Measurements from ENCODE around the gene CTBP2.

CTBP2 gene

DNA sequence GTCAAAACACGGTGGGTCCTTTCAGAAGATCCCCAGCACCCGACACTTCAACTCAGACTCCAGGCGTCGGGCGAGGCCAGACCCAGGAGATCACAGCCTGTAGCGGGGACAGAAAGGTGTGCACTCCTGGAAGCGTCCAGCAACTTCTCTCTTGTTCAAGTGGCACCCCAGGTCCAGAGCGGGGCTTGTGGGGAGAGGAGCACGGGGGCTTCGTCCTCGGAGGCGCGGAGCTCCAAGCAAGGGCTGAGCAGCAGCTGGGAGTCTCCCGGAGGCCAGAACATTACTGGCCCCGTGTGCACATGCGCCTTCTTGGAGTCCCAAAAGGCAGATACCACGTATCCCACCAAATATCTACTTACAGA is 163.5 kb downstream of the CTBP2 start:
- no peaks in the 10 kb centered on the region for H3K27me3 ChIP-seq (ENCODE audit: control insufficient read depth, low read length)
- H3K9me3 ChIP-seq (ENCODE audit: control insufficient read depth, insufficient read depth, low read length), result no peaks in the 10 kb centered on the region
- H3K4me1 ChIP-seq (ENCODE audit: control insufficient read depth, low read length), result no peaks in the 10 kb centered on the region
- H3K9me2 ChIP-seq (replicated peaks; ENCODE audit: control insufficient read depth, low read length), result no peaks in the 10 kb centered on the region
- no peaks in the 10 kb centered on the region for H4K20me1 ChIP-seq (ENCODE audit: control insufficient read depth, insufficient read depth, low read depth, low read length)
- H3K27ac ChIP-seq (ENCODE audit: low read depth, low read length), result no peak overlapping the region
- H3K79me2 ChIP-seq (ENCODE audit: control insufficient read depth, low read length), result no peaks in the 10 kb centered on the region
- peaks cover 5% of the 10 kb centered on the region; the same call in 1 of the 2 replicates for H3K36me3 ChIP-seq (ENCODE audit: control insufficient read depth, low read length)
- H3K4me3 ChIP-seq (ENCODE audit: low read length), result no peak overlapping the region
- no peaks in the 10 kb centered on the region for H3F3A ChIP-seq (ENCODE audit: control insufficient read depth, insufficient read depth)
- TF ChIP-seq EZH2phosphoT487 (IDR thresholded peaks at IDR 0.05; ENCODE audit: borderline replicate concordance, low read length), result no peak
- TF ChIP-seq, protein P1, sequence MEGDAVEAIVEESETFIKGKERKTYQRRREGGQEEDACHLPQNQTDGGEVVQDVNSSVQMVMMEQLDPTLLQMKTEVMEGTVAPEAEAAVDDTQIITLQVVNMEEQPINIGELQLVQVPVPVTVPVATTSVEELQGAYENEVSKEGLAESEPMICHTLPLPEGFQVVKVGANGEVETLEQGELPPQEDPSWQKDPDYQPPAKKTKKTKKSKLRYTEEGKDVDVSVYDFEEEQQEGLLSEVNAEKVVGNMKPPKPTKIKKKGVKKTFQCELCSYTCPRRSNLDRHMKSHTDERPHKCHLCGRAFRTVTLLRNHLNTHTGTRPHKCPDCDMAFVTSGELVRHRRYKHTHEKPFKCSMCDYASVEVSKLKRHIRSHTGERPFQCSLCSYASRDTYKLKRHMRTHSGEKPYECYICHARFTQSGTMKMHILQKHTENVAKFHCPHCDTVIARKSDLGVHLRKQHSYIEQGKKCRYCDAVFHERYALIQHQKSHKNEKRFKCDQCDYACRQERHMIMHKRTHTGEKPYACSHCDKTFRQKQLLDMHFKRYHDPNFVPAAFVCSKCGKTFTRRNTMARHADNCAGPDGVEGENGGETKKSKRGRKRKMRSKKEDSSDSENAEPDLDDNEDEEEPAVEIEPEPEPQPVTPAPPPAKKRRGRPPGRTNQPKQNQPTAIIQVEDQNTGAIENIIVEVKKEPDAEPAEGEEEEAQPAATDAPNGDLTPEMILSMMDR (IDR thresholded peaks at IDR 0.05; ENCODE audit: low read depth, low read length, poor library complexity, severe bottlenecking), result no peak
- H3K4me2 ChIP-seq (ENCODE audit: low read length), result no peak overlapping the region

DNA sequence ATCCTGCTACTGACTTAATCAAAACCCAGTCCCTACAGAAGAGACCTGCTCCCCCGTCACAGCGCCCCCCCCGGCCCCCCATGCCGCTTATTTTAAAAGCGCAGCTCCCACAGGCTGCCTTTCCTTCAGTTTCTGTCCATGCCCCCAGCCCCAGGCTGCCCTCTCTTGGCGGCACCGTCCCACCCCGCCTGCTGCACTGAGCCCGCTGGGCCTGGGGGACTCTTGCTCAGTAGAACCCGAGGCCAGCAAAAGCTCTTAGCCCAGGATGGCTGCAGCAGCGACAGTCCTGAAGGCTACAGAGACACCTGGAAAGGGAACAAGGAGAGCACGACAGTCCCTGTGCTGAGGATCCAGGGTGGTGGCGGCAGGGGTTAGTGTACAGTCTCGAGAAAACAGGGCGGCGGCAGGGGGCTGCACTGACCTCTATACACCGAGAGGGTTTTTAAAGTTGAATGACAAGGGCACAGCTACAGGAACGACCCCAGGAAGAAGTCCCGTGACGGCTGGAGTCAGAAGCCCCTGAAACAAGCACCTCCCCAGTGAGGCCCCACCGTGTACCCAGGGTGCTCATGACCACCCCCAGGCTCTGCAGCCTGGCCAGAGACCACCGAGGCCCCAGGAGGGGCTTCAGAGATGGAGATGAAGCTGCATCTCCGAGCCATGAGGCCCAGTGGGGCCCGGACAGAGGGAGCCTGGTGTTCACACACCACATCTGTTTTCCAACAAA is 164.1 kb downstream of the CTBP2 start:
- no peak overlapping the region for H3K4me3 ChIP-seq (ENCODE audit: low read length)
- H3F3A ChIP-seq (ENCODE audit: control insufficient read depth, insufficient read depth), result no peaks in the 10 kb centered on the region
- no peaks in the 10 kb centered on the region for H4K20me1 ChIP-seq (ENCODE audit: control insufficient read depth, insufficient read depth, low read depth, low read length)
- TF ChIP-seq, protein P1 (IDR thresholded peaks at IDR 0.05; ENCODE audit: low read depth, low read length, poor library complexity, severe bottlenecking), result no peak
- no peak for TF ChIP-seq EZH2phosphoT487 (IDR thresholded peaks at IDR 0.05; ENCODE audit: borderline replicate concordance, low read length)
- H3K27me3 ChIP-seq (ENCODE audit: control insufficient read depth, low read length), result no peaks in the 10 kb centered on the region
- H3K4me1 ChIP-seq (ENCODE audit: control insufficient read depth, low read length), result no peaks in the 10 kb centered on the region
- peaks cover 8% of the 10 kb centered on the region for H3K36me3 ChIP-seq (ENCODE audit: control insufficient read depth, low read length)
- no peaks in the 10 kb centered on the region for H3K9me2 ChIP-seq (replicated peaks; ENCODE audit: control insufficient read depth, low read length)
- no peaks in the 10 kb centered on the region for H3K9me3 ChIP-seq (ENCODE audit: control insufficient read depth, insufficient read depth, low read length)
- H3K4me2 ChIP-seq (ENCODE audit: low read length), result no peak overlapping the region
- no peak overlapping the region for H3K27ac ChIP-seq (ENCODE audit: low read depth, low read length)
- H3K79me2 ChIP-seq (ENCODE audit: control insufficient read depth, low read length), result no peaks in the 10 kb centered on the region

DNA sequence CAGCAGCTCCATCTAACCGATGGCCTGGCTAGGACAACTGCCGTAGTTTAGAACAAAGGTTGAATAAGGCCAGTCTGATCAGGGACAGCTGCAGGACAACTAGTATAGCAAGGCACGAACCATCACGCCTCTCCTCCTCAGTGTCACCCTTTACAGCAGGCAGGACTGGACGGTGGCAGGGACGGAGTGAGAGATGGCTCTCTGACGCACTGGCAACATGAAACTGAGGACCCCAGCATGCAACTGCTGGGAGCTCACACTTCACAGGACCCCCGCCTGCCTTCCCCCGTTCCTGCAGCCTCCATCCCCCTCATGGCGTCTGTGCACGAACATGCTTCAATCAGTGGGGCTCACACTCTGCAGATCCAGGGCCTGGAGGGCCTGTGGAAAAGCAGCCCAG is 164.8 kb downstream of the CTBP2 start:
- no peaks in the 10 kb centered on the region for H3K79me2 ChIP-seq (ENCODE audit: control insufficient read depth, low read length)
- H3F3A ChIP-seq (ENCODE audit: control insufficient read depth, insufficient read depth), result no peaks in the 10 kb centered on the region
- TF ChIP-seq, protein P1 (IDR thresholded peaks at IDR 0.05; ENCODE audit: low read depth, low read length, poor library complexity, severe bottlenecking), result no peak
- TF ChIP-seq EZH2phosphoT487 (IDR thresholded peaks at IDR 0.05; ENCODE audit: borderline replicate concordance, low read length), result no peak
- H3K27me3 ChIP-seq (ENCODE audit: control insufficient read depth, low read length), result no peaks in the 10 kb centered on the region
- H3K36me3 ChIP-seq (ENCODE audit: control insufficient read depth, low read length), result peaks cover 15% of the 10 kb centered on the region
- H3K4me1 ChIP-seq (ENCODE audit: control insufficient read depth, low read length), result no peaks in the 10 kb centered on the region
- no peaks in the 10 kb centered on the region for H3K9me2 ChIP-seq (replicated peaks; ENCODE audit: control insufficient read depth, low read length)
- no peak overlapping the region for H3K4me3 ChIP-seq (ENCODE audit: low read length)
- no peak overlapping the region for H3K27ac ChIP-seq (ENCODE audit: low read depth, low read length)
- H4K20me1 ChIP-seq (ENCODE audit: control insufficient read depth, insufficient read depth, low read depth, low read length), result no peaks in the 10 kb centered on the region
- H3K9me3 ChIP-seq (ENCODE audit: control insufficient read depth, insufficient read depth, low read length), result no peaks in the 10 kb centered on the region
- no peak overlapping the region for H3K4me2 ChIP-seq (ENCODE audit: low read length)
